ENCODE data around the gene ST6GAL1.
"Not testable (repeated sequence)": the region's sequence is repeated elsewhere in the genome, so short reads cannot be mapped to it uniquely, and the experiment has no call there.

ST6GAL1 gene

GRCh38 chr3:186962445-186962844, 32.1 kb downstream of the ST6GAL1 start:
- no peak for DNase-seq (ENCODE audit: low read depth)
- H3K4me1 ChIP-seq (ENCODE audit: control insufficient read depth, insufficient read depth, low read length) = peaks cover 7% of the 10 kb centered on the region
- H3K9ac ChIP-seq (ENCODE audit: low read length) = no peak overlapping the region
- H3K27me3 ChIP-seq (replicated peaks; ENCODE audit: control insufficient read depth, insufficient read depth, low read length) = peaks cover 7% of the 10 kb centered on the region
- H3K9me3 ChIP-seq (ENCODE audit: control insufficient read depth, low read length) = no peaks in the 10 kb centered on the region
- no peak overlapping the region for H3K4me3 ChIP-seq (ENCODE audit: low read length)
- no peaks in the 10 kb centered on the region for H3K36me3 ChIP-seq (ENCODE audit: control insufficient read depth, insufficient read depth, low read length, severe bottlenecking)

GRCh38 chr3:186963636-186964035, 33.3 kb downstream of the ST6GAL1 start:
- Histone ChIP-seq H3K4me1 (ENCODE audit: control insufficient read depth, insufficient read depth, low read length) (peaks cover 7% of the 10 kb centered on the region), H3K9ac (ENCODE audit: low read length) (no peak overlapping the region), H3K27me3 (replicated peaks; ENCODE audit: control insufficient read depth, insufficient read depth, low read length) (peaks cover 7% of the 10 kb centered on the region), H3K4me3 (ENCODE audit: low read length) (no peak overlapping the region), H3K36me3 (ENCODE audit: control insufficient read depth, insufficient read depth, low read length, severe bottlenecking) (no peaks in the 10 kb centered on the region), H3K9me3 (ENCODE audit: control insufficient read depth, low read length) (no peaks in the 10 kb centered on the region)
- no peak for DNase-seq (ENCODE audit: low read depth)

GRCh38 chr3:186964071-186964470, 33.7 kb downstream of the ST6GAL1 start:
- Histone ChIP-seq H3K4me1 (ENCODE audit: control insufficient read depth, insufficient read depth, low read length) (peaks cover 7% of the 10 kb centered on the region), H3K9me3 (ENCODE audit: control insufficient read depth, low read length) (no peaks in the 10 kb centered on the region), H3K36me3 (ENCODE audit: control insufficient read depth, insufficient read depth, low read length, severe bottlenecking) (no peaks in the 10 kb centered on the region), H3K4me3 (ENCODE audit: low read length) (no peak overlapping the region), H3K27me3 (replicated peaks; ENCODE audit: control insufficient read depth, insufficient read depth, low read length) (peaks cover 7% of the 10 kb centered on the region), H3K9ac (ENCODE audit: low read length) (no peak overlapping the region)
- DNase-seq (ENCODE audit: low read depth) = no peak

- Histone ChIP-seq H3K27me3 (replicated peaks; ENCODE audit: control insufficient read depth, insufficient read depth, low read length) (peaks cover 7% of the 10 kb centered on the region), H3K9me3 (ENCODE audit: control insufficient read depth, low read length) (no peaks in the 10 kb centered on the region), H3K9ac (ENCODE audit: low read length) (no peak overlapping the region), H3K4me3 (ENCODE audit: low read length) (no peak overlapping the region), H3K36me3 (ENCODE audit: control insufficient read depth, insufficient read depth, low read length, severe bottlenecking) (no peaks in the 10 kb centered on the region), H3K4me1 (ENCODE audit: control insufficient read depth, insufficient read depth, low read length) (peaks cover 7% of the 10 kb centered on the region)
- DNase-seq (ENCODE audit: low read depth) = no peak
Measured at GRCh38 chr3:186964616-186965015, 34.3 kb downstream of the ST6GAL1 start.

- no peaks in the 10 kb centered on the region for H3K36me3 ChIP-seq (ENCODE audit: control insufficient read depth, insufficient read depth, low read length, severe bottlenecking)
- H3K4me3 ChIP-seq (ENCODE audit: low read length) = no peak overlapping the region
- peaks cover 7% of the 10 kb centered on the region for H3K27me3 ChIP-seq (replicated peaks; ENCODE audit: control insufficient read depth, insufficient read depth, low read length)
- no peak overlapping the region for H3K9ac ChIP-seq (ENCODE audit: low read length)
- no peaks in the 10 kb centered on the region for H3K9me3 ChIP-seq (ENCODE audit: control insufficient read depth, low read length)
- no peak for DNase-seq (ENCODE audit: low read depth)
- peaks cover 7% of the 10 kb centered on the region for H3K4me1 ChIP-seq (ENCODE audit: control insufficient read depth, insufficient read depth, low read length)
Measured at GRCh38 chr3:186965141-186965879, 35.0 kb downstream of the ST6GAL1 start.

GRCh38 chr3:186966406-186966805, 36.1 kb downstream of the ST6GAL1 start:
- Histone ChIP-seq H3K9me3 (ENCODE audit: control insufficient read depth, low read length) (no peaks in the 10 kb centered on the region), H3K9ac (ENCODE audit: low read length) (no peak overlapping the region), H3K4me3 (ENCODE audit: low read length) (no peak overlapping the region), H3K36me3 (ENCODE audit: control insufficient read depth, insufficient read depth, low read length, severe bottlenecking) (no peaks in the 10 kb centered on the region), H3K4me1 (ENCODE audit: control insufficient read depth, insufficient read depth, low read length) (peaks cover 7% of the 10 kb centered on the region), H3K27me3 (replicated peaks; ENCODE audit: control insufficient read depth, insufficient read depth, low read length) (peaks cover 7% of the 10 kb centered on the region)
- no peak for DNase-seq (ENCODE audit: low read depth)

- not testable (repeated sequence) for H3K4me1 ChIP-seq (ENCODE audit: control insufficient read depth, insufficient read depth, low read length); H3K9me3 ChIP-seq (ENCODE audit: control insufficient read depth, low read length); DNase-seq (ENCODE audit: low read depth); H3K36me3 ChIP-seq (ENCODE audit: control insufficient read depth, insufficient read depth, low read length, severe bottlenecking); H3K9ac ChIP-seq (ENCODE audit: low read length); H3K4me3 ChIP-seq (ENCODE audit: low read length); H3K27me3 ChIP-seq (replicated peaks; ENCODE audit: control insufficient read depth, insufficient read depth, low read length)
Measured at GRCh38 chr3:186967236-186967635, 36.9 kb downstream of the ST6GAL1 start.

GRCh38 chr3:186967686-186968085, 37.4 kb downstream of the ST6GAL1 start:
- DNase-seq (ENCODE audit: low read depth) = no peak
- Histone ChIP-seq H3K9ac (ENCODE audit: low read length) (no peak overlapping the region), H3K4me1 (ENCODE audit: control insufficient read depth, insufficient read depth, low read length) (peaks cover 7% of the 10 kb centered on the region), H3K4me3 (ENCODE audit: low read length) (no peak overlapping the region), H3K9me3 (ENCODE audit: control insufficient read depth, low read length) (no peaks in the 10 kb centered on the region), H3K27me3 (replicated peaks; ENCODE audit: control insufficient read depth, insufficient read depth, low read length) (peaks cover 7% of the 10 kb centered on the region), H3K36me3 (ENCODE audit: control insufficient read depth, insufficient read depth, low read length, severe bottlenecking) (no peaks in the 10 kb centered on the region)

GRCh38 chr3:186969607-186970006, 39.3 kb downstream of the ST6GAL1 start:
- no peak for DNase-seq (ENCODE audit: low read depth)
- Histone ChIP-seq H3K4me1 (ENCODE audit: control insufficient read depth, insufficient read depth, low read length) (peaks cover 6% of the 10 kb centered on the region), H3K9ac (ENCODE audit: low read length) (no peak overlapping the region), H3K36me3 (ENCODE audit: control insufficient read depth, insufficient read depth, low read length, severe bottlenecking) (no peaks in the 10 kb centered on the region), H3K27me3 (replicated peaks; ENCODE audit: control insufficient read depth, insufficient read depth, low read length) (peaks cover 6% of the 10 kb centered on the region), H3K9me3 (ENCODE audit: control insufficient read depth, low read length) (no peaks in the 10 kb centered on the region), H3K4me3 (ENCODE audit: low read length) (no peak overlapping the region)

- not testable (repeated sequence) for H3K36me3 ChIP-seq (ENCODE audit: control insufficient read depth, insufficient read depth, low read length, severe bottlenecking); H3K9me3 ChIP-seq (ENCODE audit: control insufficient read depth, low read length); H3K4me1 ChIP-seq (ENCODE audit: control insufficient read depth, insufficient read depth, low read length); DNase-seq (ENCODE audit: low read depth); H3K27me3 ChIP-seq (replicated peaks; ENCODE audit: control insufficient read depth, insufficient read depth, low read length); H3K4me3 ChIP-seq (ENCODE audit: low read length); H3K9ac ChIP-seq (ENCODE audit: low read length)
Measured at GRCh38 chr3:186971106-186971505, 40.8 kb downstream of the ST6GAL1 start.

- H3K9me3 ChIP-seq (ENCODE audit: control insufficient read depth, low read length) = no peaks in the 10 kb centered on the region
- no peak for DNase-seq (ENCODE audit: low read depth)
- H3K4me3 ChIP-seq (ENCODE audit: low read length) = no peak overlapping the region
- peaks cover 4% of the 10 kb centered on the region for H3K4me1 ChIP-seq (ENCODE audit: control insufficient read depth, insufficient read depth, low read length)
- H3K27me3 ChIP-seq (replicated peaks; ENCODE audit: control insufficient read depth, insufficient read depth, low read length) = peaks cover 7% of the 10 kb centered on the region
- H3K36me3 ChIP-seq (ENCODE audit: control insufficient read depth, insufficient read depth, low read length, severe bottlenecking) = no peaks in the 10 kb centered on the region
- no peak overlapping the region for H3K9ac ChIP-seq (ENCODE audit: low read length)
Measured at GRCh38 chr3:186971578-186971977, 41.3 kb downstream of the ST6GAL1 start.

- no peaks in the 10 kb centered on the region for H3K36me3 ChIP-seq (ENCODE audit: control insufficient read depth, insufficient read depth, low read length, severe bottlenecking)
- DNase-seq (ENCODE audit: low read depth) = no peak
- H3K27me3 ChIP-seq (replicated peaks; ENCODE audit: control insufficient read depth, insufficient read depth, low read length) = peaks cover 7% of the 10 kb centered on the region
- no peaks in the 10 kb centered on the region for H3K9me3 ChIP-seq (ENCODE audit: control insufficient read depth, low read length)
- no peak overlapping the region for H3K4me3 ChIP-seq (ENCODE audit: low read length)
- no peak overlapping the region for H3K9ac ChIP-seq (ENCODE audit: low read length)
- H3K4me1 ChIP-seq (ENCODE audit: control insufficient read depth, insufficient read depth, low read length) = peaks cover 16% of the 10 kb centered on the region
Measured at GRCh38 chr3:186973702-186974101, 43.4 kb downstream of the ST6GAL1 start.
